Stimulated activated CD4-positive, alpha-beta T cell treated with anti-CD3 and anti-CD28 coated beads, Interleukin-12 subunit alpha, Interleukin-12 subunit beta, amount 100 ng/mL, for 48 hours (primary cell): ENCODE data around the gene TNXB.

ENCODE experiments used
- DNase-seq, 3 donors: peaks; one replicate each; pipeline ENCODE4 v3.0.0-alpha.2; 2020; ENCODE audit warnings: low read depth in 2 of 3, low spot score in 1 of 3

TNXB gene, protein sequence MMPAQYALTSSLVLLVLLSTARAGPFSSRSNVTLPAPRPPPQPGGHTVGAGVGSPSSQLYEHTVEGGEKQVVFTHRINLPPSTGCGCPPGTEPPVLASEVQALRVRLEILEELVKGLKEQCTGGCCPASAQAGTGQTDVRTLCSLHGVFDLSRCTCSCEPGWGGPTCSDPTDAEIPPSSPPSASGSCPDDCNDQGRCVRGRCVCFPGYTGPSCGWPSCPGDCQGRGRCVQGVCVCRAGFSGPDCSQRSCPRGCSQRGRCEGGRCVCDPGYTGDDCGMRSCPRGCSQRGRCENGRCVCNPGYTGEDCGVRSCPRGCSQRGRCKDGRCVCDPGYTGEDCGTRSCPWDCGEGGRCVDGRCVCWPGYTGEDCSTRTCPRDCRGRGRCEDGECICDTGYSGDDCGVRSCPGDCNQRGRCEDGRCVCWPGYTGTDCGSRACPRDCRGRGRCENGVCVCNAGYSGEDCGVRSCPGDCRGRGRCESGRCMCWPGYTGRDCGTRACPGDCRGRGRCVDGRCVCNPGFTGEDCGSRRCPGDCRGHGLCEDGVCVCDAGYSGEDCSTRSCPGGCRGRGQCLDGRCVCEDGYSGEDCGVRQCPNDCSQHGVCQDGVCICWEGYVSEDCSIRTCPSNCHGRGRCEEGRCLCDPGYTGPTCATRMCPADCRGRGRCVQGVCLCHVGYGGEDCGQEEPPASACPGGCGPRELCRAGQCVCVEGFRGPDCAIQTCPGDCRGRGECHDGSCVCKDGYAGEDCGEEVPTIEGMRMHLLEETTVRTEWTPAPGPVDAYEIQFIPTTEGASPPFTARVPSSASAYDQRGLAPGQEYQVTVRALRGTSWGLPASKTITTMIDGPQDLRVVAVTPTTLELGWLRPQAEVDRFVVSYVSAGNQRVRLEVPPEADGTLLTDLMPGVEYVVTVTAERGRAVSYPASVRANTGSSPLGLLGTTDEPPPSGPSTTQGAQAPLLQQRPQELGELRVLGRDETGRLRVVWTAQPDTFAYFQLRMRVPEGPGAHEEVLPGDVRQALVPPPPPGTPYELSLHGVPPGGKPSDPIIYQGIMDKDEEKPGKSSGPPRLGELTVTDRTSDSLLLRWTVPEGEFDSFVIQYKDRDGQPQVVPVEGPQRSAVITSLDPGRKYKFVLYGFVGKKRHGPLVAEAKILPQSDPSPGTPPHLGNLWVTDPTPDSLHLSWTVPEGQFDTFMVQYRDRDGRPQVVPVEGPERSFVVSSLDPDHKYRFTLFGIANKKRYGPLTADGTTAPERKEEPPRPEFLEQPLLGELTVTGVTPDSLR (N-terminal part only)

DNA sequence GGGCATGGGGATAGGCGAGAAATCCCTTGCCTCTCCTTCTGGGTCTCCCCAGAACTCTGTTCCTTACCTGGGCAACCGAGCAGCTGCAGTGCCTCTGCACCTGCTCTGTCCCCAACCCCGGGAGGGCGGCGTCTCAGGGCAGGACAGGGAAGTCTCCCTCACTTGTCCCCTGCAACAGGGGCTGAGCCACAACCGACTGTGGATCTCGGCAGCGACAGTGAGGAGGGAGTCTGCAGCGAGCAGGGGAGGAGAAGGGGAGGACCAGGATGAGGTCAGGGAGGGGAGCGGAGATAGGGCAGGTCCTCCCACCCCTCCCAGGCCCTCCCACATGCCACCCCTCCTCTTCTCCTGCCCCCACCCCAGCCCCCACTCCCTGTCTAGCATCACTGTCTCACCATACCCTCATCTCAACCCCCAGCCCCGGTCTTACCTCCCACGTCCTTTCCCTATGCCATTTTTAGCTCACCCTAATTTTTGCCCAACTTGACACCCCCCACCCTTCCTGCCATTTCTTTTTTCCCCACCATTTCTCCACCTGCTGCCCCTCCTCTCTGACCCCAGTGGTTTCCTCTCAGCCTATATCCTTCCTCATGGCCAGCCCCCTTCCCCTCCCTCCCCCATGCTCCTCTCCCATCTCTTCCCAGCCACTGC lies at the start of gene TNXB:
TSS of gene TNXB (minus strand) at position 225 of the 651 bp plus-strand sequence. CDS start 11,140 bp downstream, outside the sequence.
- no peak for DNase-seq

DNA sequence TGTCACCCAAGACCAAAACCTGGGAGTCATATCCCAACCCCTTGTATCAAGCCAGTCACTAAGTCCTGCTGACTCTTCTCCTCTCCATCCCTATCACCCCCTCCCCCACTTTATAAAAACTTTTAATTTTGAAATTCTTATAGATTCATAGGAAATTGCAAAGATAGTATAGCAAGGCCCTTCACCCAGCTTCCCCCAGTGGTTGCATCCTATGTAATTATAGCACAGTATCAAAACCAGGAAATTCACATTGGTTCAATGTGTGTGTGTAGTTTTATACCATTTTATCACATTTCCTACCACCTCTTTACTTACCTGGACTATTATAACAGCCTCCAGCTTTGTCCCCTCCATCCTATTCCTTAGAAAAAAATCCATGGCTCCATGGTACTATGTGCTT lies 48.9 kb upstream of the TNXB start:
- no peak for DNase-seq

DNA sequence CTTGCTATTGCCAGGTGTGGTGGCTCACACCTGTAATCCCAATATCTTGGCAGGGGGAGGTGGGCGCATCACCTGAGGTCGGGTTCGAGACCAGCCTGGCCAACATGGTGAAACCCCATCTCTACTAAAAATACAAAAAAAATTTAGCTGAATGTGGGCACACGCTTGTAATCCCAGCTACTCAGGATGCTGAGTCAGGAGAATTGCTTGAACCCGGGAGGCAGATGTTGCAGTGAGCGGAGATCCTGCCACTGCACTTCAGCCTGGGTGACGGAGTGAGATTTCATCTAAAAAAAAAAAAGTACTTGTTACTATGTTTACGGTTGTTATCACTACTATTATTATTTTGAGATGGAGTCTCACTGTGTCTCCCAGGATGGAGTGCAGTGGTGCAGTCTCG lies 47.8 kb upstream of the TNXB start:
- no peak for DNase-seq

DNA sequence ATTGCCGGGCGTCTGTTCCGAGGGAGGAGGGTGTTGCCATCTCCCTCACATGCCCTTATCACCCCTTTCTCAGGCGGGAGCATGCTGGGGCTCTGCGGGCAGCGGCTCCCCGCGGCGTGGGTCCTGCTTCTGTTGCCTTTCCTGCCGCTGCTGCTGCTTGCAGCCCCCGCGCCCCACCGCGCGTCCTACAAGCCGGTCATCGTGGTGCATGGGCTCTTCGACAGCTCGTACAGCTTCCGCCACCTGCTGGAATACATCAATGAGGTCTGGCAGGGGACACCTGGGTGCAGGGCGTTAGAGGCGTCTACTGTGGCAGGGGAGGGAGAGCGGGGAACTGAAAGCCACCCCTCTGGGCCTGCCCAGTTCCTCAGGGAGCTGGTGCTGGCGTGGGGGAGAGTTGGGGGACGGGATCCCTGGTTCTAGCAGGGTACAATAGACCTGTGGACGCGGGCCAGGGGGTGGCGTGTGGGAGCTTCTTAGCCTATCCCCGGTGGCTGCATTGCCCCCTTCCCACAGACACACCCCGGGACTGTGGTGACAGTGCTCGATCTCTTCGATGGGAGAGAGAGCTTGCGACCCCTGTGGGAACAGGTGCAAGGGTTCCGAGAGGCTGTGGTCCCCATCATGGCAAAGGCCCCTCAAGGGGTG lies 45.5 kb upstream of the TNXB start:
- peak; percentile 37 to 51 (median 51) for DNase-seq

DNA sequence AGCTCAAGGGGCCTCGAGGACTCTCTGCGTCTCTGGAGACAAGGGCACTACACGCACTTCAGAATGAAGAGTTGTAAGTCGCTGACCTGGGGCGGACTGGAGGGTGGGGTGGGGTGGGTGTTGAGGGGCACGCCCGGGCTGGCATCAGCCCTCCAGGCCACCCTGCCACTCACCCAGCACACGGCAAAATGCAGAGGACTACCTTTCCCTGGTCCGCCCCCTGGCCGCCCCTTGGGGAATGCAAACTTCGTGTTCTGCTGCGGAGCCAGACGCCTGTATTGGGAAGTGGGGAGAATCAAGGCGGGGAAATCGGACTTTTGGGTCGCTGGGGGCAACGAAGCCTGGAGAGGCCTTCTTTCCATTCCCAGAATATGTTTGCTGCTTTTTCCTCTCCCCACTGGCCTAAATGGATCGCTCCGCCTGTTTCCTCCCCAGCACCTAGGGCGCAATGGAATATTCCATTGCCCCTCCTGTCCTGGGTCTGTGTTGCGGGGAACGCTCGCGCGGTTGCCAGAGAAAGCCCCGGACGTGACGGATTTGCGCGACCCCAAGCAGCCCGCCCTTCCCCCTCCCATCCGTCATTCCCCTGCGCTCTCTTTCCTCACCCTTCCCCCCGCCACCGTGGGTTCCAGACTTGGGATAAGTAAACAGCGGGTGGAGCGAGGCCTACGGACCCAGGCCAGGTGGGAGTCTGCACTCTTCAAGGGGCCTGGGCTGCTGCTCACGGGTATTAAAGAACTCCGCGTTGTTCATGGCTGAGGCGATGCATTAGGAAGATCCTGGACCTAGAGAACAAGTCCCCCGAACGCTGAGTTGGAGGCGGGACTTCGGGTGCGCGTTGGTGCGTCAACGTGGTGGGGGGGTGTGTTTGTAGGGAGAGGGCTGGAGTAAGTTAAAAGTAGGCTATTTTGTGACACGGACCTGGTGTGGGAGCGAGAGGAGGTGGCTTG lies 44.7 kb upstream of the TNXB start, which contains the start of gene PPT2:
TSS of gene PPT2 (plus strand) at position 578 of the 950 bp plus-strand sequence. CDS start 454 bp downstream, outside the sequence.
- DNase-seq, result peak; percentile 57 to 65 (median 62)

DNA sequence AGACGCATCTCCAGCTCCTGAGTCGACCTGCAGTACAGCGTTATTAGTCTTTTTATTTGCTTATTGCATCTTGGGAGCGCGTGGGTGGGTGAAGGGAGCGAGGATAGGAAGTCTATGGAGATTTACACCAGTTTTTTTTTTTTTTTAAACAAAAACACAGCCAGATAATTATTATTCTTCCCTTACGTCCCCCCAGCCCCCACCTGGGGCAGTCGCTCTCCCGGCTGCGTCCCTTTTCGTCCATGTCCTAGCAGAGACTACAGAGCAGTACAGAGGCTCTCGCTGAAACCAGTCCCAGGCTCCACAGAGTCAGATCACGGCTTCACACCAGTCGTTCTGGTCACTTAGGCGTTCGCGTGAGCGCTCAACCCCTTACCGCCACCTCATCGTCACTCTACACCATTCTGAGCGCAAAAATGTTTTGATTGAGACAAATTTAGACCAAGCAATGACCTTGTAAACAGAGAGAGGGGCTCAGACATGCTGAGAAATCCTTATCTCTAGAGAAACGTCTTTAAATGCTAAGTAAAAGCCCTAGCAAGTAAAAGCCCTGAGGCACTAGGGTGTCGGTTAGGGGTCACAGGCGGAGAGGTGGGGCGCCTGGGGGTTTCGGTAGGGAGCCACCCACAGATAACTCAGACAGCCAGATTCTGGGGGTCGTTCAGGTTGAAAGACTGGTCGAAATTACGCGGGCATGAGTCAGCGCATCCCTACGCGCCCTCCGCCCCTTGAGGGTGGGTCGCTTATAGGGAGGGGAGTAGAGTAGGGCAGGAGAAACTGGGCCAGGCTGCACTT lies 43.8 kb upstream of the TNXB start:
- no peak for DNase-seq

DNA sequence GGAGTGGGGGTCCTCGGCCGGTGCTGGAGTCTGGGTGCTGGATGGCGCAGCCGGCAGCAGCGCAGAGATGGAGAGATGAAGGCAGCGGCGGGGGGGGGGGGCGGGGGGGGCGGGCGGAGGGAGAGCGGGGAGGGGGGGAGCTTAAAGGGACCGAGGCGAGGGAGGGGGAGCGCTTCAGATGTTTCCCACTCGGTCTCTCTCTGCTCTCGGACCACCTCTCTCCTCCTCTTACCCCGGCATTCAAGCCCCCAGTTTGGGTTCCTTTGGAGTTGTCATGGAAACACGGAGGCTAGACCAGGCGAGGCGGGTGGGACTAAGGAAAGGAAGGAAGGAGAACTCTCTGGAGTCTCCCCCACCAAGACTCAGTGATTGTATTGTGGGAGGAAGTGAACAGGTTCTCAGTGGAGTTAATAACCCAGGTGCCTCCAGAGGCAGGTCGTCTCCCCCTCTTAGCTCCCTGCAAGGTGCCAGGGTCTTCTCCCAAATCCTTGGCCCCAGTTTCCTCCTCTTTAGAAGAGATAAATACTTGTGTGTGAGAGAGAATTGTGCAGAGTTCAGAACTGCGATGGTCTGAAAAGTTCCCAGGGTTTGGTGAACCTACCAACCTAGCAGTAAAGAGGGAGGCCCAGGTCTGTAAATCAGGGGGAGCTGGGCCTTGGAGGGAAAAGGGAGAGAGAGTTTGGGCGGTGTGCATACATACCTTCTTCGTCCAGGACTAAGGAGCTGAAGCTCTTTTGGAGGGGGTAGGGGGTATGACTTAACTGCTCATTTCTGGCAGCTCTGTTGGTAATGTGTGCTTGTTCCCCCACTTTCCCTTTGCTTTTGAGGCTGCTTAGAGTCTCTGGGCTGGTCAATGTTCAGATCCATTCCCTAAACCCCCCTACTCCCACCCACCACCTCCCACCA lies 43.0 kb upstream of the TNXB start, which contains the start of gene PRRT1:
TSS of gene PRRT1 (minus strand) at position 77 of the 906 bp plus-strand sequence. CDS start 112 bp downstream, outside the sequence.
- DNase-seq, result no peak

DNA sequence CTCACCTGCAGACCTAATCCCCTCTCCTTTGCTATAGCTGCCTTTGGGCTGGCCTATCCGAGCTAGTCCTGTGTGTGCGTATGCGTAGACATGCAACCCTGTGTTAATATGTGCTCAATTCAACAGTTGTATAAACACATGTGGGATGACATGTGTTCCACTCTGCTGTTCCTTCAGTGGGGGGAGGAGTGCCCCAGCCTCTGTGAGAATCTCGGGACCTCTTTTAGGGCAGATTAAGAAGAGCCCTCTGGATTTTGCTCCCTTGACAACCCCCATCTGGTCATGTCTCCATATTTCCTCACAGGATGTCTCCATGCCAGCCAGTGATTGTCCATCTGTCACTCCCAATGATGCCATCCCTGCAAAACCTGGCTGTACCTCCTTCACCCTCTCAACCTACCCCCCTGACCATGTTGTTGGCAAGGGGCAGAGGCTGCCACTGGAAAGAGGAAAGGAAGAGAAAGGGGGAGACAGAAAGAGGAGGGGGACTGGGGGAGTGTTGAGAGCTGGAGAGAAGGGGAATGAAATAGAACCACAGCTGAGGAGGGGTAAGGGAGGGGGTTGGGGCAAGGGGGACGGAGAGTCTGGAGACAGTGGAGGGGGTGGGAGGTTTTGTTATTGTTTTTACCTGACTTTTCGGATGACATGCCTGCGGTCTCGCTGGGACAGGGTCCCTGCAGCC lies 42.2 kb upstream of the TNXB start:
- no peak for DNase-seq

DNA sequence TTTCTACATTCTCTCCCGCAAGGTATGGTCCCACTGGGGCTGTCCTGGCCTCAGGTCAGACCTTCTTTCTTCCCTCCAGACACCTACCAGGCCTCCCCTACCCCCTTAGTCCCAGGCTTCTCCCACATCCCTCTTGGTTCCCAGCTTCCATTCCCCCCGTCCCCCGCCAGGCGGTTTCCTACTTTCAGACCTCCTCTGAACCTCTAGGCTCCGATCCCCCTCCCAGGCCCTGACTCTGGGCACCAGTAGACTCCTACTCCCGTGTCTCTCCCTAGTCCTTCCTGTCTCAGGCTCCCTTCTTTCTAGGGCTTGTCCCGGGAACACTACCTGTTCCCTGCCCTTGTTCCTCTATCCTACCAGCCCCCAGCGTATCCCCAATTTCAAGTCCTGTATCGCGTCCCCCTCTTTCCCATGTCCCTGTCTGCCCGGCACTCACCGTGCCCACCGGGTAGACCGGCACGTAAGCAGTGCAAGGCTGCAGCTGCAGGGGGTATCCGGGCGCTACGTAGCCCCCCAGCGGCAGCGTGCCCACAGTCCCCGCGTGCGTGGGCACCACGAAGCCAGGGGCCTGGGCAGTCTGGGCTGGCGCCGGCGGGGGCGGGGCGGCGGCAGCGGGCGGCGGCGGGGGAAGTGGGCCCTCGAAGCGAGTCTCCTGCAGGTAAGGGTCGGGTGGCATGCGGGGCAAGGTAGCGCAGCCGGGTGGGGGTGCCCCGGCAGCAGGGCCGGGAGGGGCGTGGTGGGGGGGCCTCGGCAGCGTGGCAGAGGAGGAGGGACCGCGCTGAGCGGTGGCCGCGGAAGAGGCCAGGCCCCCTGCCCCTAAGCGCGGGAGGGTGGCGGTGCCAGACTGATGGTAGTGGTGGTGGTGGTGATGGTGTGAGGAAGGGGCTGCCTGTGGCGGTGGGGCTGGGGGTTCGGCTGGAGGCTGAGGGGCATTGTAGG lies 41.1 kb upstream of the TNXB start:
- DNase-seq, result no peak

DNA sequence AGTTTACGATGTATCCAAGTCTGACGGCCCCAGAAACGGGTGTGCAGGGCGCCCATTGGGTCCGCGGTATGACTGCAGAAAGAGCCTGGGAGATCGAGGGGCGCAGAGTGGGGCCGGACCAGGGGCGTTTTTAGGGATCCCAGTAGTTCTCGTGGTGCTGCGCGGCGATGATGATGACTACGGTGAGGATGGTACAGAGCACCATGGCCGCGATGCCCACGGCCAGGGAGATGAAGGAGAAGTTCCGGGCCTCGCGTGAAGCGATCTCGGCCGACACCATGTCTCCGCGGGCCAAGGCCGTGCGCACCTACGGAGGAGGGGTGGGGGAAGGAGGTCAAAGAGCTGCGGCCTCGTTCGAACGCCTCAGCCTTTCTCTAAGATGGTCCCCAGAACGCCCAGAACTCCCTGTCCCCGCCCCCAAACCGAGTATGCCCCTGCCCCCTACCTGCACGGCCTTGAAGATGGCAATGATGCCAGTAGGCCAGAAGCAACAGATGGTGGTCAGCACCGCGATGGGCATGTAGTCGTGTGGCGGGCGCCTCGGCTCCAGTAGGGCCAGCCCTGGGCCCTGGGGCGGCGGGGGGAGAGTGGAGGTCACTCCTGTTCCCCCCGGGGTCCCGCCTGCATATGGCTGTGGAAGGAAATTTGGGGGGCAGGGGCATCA lies 40.1 kb upstream of the TNXB start:
- no peak for DNase-seq

DNA sequence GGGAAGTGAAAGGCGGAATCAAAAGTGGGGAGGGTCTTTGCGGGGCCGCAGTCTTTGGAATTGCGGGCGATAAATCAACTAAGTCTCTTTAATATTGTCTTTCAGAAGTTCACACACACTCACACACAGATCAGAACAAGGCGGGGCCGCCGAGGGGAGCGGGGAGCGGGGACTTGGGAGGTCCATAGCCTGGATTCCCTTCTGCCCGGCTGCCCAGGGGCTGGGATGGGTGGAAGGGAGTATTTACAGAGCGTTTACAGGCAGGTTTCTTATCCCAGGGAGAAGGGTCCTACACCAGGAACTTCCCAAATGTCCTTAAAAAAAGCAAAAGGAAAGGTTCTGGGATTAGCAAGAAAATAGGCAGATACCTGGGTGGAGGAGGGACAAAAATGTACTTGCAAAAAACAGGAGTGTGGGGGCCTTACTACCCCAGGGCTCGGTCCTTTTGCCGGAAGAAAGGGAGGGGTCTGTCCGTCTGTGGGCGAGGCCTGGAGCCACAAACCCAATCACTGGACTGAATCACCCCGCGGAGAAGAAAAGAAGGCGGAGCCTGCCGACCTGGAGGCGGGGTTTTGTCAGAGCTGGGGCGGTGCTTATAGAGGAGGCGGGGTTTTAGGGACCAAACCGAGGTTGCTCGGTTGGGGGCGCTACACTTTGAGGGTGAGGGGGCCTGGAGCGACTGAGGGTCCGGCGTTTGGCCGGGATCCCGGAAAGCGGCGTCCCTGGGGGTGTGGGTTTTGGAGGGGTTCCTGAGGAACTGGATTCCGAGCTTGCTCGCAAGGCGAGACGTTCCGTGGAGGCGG lies 39.4 kb upstream of the TNXB start:
- peak; percentile 48 to 73 (median 71) for DNase-seq

DNA sequence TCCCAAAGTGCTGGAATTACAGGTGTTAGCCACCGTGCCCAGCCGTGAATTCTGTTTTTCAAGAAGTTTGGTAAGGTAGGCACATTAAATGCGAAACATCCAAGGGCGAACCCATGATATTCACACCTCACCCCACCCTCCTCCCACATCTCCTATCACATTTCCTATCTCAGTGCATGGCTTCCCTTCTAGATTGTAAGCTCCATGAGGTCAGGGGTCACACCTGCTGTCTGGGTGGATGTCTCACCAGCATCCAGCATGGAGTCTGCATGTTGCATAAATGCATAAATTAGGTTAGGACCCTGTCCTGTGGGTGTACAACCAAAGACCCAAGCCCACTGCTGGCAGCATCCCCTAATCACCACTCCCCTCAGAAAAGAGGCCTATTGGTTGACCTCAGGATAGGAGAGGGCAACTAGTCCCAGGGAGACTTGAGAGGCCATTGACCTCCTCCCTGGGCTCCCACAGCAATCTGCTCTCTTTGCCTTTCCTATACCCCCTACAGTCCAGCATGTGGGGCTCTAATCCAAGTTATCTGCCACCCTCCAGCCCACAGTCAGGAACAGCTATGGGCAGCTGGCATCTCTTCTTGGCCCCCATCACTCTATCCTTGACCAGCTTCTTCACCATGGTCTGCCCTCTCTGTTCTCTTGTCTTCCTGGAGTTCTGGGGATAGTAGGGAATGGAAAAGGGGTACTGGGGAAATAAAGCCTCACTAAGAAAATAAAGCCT lies 38.4 kb upstream of the TNXB start:
- no peak for DNase-seq

DNA sequence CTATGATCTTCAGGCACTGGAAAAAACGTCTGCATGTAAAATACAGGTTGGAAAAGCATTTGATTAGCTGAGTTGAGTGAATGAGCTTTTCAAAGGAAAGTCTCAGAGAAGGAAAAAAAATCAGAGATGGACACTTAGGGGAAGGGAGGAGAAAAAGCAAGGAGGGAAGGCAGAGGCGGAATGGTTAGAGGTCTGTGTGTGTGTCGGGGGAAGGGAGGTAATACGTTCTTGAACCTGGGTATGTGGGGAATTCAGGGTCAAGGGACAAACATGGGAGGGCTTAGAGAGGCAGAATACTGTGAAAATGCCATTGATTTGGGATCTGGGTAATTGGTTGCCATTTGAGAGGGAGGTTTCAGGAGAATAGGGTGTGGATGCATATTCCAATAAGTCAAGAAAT lies 37.5 kb upstream of the TNXB start:
- no peak for DNase-seq
